ENCODE results near the gene CEP164.

CEP164 gene

GRCh38 chr11:117381481-117382387 is 54.1 kb downstream of the CEP164 start (continued):
- TF ChIP-seq ZSCAN23 (tag by site-specific recombination; IDR thresholded peaks at IDR 0.05) (no peak), PRDM6 (tag by site-specific recombination; IDR thresholded peaks at IDR 0.05) (no peak)

- no peak overlapping the region for H3K27ac ChIP-seq (ENCODE audit: extremely low read depth, low read depth, low read length)
- no peaks in the 10 kb centered on the region for H3K4me1 ChIP-seq (ENCODE audit: control insufficient read depth, insufficient read depth, low read length)
- peaks cover 0 to 88% of the 10 kb centered on the region in 2 experiments; a peak in 1 of 3 replicates for H3K36me3 ChIP-seq (ENCODE audit: control insufficient read depth in 2 of 2, insufficient read depth in 1 of 2, low read length in 2 of 2)
- H3K4me3 ChIP-seq (ENCODE audit: low read depth, low read length): no peak overlapping the region
- POLR2A ChIA-PET: no interaction called here
- TF ChIP-seq ZFP41 (tag by site-specific recombination; IDR thresholded peaks at IDR 0.05; ENCODE audit: borderline replicate concordance): no peak
- no peak for TF ChIP-seq ZNF114 (tag by site-specific recombination; IDR thresholded peaks at IDR 0.05)
- TF ChIP-seq ZNF473 (tag by site-specific recombination; IDR thresholded peaks at IDR 0.05): no peak
- TF ChIP-seq ZNF2 (tag by site-specific recombination; IDR thresholded peaks at IDR 0.05): no peak
- TF ChIP-seq ZBTB17 (tag by site-specific recombination; IDR thresholded peaks at IDR 0.05): no peak
- TF ChIP-seq BCL6B (tag by site-specific recombination; IDR thresholded peaks at IDR 0.05): no peak
- TF ChIP-seq ZNF610 (tag by site-specific recombination; IDR thresholded peaks at IDR 0.05; ENCODE audit: borderline replicate concordance): no peak
- no peak for TF ChIP-seq ZNF433 (tag by site-specific recombination; IDR thresholded peaks at IDR 0.05; ENCODE audit: low read depth)
- no peak for TF ChIP-seq ZNF155 (tag by site-specific recombination; IDR thresholded peaks at IDR 0.05)
- TF ChIP-seq ZNF549 (tag by site-specific recombination; IDR thresholded peaks at IDR 0.05): no peak
- no peak for TF ChIP-seq ZNF664 (tag by site-specific recombination; IDR thresholded peaks at IDR 0.05)
- TF ChIP-seq ZBTB11 (tag by site-specific recombination; conservative IDR thresholded peaks at IDR 0.05; ENCODE audit: low read depth): no peak
- no peak for TF ChIP-seq ZNF48 (tag by site-specific recombination; IDR thresholded peaks at IDR 0.05)
- TF ChIP-seq SCRT2 (tag by site-specific recombination; IDR thresholded peaks at IDR 0.05): no peak
- no peak for TF ChIP-seq YY2 (tag by site-specific recombination; IDR thresholded peaks at IDR 0.05)
- H3K9me3 ChIP-seq (ENCODE audit: control insufficient read depth, insufficient read depth, low read depth, low read length): no peaks in the 10 kb centered on the region
- CTCF ChIA-PET: no interaction called here
These were observed 55.1 kb downstream of the CEP164 start for GRCh38 chr11:117382746-117383145.

GRCh38 chr11:117384045-117384444 is 56.4 kb downstream of the CEP164 start:
- Histone ChIP-seq H3K4me3 (ENCODE audit: low read depth, low read length) (no peak overlapping the region), H3K36me3 (ENCODE audit: control insufficient read depth in 2 of 2, insufficient read depth in 1 of 2, low read length in 2 of 2) (peaks cover 0 to 90% of the 10 kb centered on the region in 2 experiments; a peak in 1 of 3 replicates), H3K9me3 (ENCODE audit: control insufficient read depth, insufficient read depth, low read depth, low read length) (no peaks in the 10 kb centered on the region), H3K27ac (ENCODE audit: extremely low read depth, low read depth, low read length) (no peak overlapping the region), H3K4me1 (ENCODE audit: control insufficient read depth, insufficient read depth, low read length) (no peaks in the 10 kb centered on the region)
- CTCF ChIA-PET: no interaction called here
- POLR2A ChIA-PET: no interaction called here
- TF ChIP-seq PATZ1 (tag by site-specific recombination; IDR thresholded peaks at IDR 0.05) (no peak), ZNF202 (tag by site-specific recombination; IDR thresholded peaks at IDR 0.05; ENCODE audit: borderline replicate concordance) (no peak), BCL11A (tag by site-specific recombination; IDR thresholded peaks at IDR 0.05; ENCODE audit: low read depth) (no peak), ZNF133 (tag by site-specific recombination; IDR thresholded peaks at IDR 0.05) (no peak), ZSCAN4 (tag by site-specific recombination; IDR thresholded peaks at IDR 0.05) (no peak), ZNF423 (tag by site-specific recombination; IDR thresholded peaks at IDR 0.05) (no peak), BCL11B (tag by site-specific recombination; IDR thresholded peaks at IDR 0.05; ENCODE audit: low read depth) (no peak)

Measured in HEK293 (cell line).